Endothelial cell of umbilical vein (primary cell): ENCODE results near the gene NFIA.

ENCODE experiments used
- EZH2 ChIP-seq: IDR thresholded peaks from 2 replicates; pipeline ENCODE4 v1.6.1; 2012; ENCODE audit warnings: borderline replicate concordance, low read depth, mild to moderate bottlenecking, moderate library complexity, low read length, inconsistent platforms; ENCODE audit not compliant: severe bottlenecking
- GATA2 ChIP-seq: IDR thresholded peaks from 2 replicates; pipeline ENCODE4 v1.7.0; 2011; ENCODE audit warnings: low read depth, mild to moderate bottlenecking, moderate library complexity, mixed read lengths, low read length; ENCODE audit not compliant: insufficient read length, insufficient read depth
- JUN ChIP-seq: IDR thresholded peaks from 2 replicates; pipeline ENCODE4 v1.6.1; 2011; ENCODE audit warnings: borderline replicate concordance, low read depth; ENCODE audit not compliant: insufficient read length, insufficient read depth
- POLR2A ChIP-seq: IDR thresholded peaks from 2 replicates; pipeline ENCODE4 v1.6.1; 2012; ENCODE audit warnings: low read depth, mild to moderate bottlenecking, control low read depth, low read length
- POLR2AphosphoS5 ChIP-seq: IDR thresholded peaks from 2 replicates; pipeline ENCODE4 v1.6.1; 2012; ENCODE audit warnings: low read depth, mild to moderate bottlenecking, control low read depth, low read length, moderate library complexity; ENCODE audit not compliant: insufficient read depth
- TF ChIP-seq, protein P1 (sequence below), 2 donors: IDR thresholded peaks; 1 replicate in 1 of 2; 2 replicates in 1 of 2; pipeline ENCODE4 v1.5.1; 2011; ENCODE audit warnings: low read length in 2 of 2, mild to moderate bottlenecking in 2 of 2, moderate library complexity in 2 of 2, control low read depth in 1 of 2, inconsistent platforms in 1 of 2, low read depth in 1 of 2; ENCODE audit not compliant: insufficient read depth in 1 of 2; ENCODE audit errors: extremely low read depth in 1 of 2

DNA sequence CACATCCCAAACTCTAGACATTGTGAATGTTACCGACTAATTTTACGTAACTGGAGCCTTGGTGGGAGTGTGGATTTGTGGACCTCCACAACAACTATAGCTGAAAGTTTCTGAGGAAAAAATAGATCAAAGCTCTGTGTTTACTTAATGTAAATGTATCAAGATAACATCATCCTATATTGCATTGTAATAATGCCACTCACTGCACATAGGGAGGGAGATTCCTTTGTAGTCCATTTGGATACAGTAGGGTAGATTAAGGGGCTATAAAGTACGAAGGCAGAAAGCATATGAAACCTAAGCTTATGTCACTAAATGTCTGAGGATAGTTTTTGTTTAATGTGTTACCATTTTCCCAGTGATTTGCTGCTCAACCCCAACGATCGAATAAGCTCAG is 369.2 kb downstream of the NFIA start:
- TF ChIP-seq POLR2AphosphoS5 (no peak), POLR2A (no peak), GATA2 (no peak), EZH2 (no peak), JUN (no peak)
- TF ChIP-seq, protein P1, sequence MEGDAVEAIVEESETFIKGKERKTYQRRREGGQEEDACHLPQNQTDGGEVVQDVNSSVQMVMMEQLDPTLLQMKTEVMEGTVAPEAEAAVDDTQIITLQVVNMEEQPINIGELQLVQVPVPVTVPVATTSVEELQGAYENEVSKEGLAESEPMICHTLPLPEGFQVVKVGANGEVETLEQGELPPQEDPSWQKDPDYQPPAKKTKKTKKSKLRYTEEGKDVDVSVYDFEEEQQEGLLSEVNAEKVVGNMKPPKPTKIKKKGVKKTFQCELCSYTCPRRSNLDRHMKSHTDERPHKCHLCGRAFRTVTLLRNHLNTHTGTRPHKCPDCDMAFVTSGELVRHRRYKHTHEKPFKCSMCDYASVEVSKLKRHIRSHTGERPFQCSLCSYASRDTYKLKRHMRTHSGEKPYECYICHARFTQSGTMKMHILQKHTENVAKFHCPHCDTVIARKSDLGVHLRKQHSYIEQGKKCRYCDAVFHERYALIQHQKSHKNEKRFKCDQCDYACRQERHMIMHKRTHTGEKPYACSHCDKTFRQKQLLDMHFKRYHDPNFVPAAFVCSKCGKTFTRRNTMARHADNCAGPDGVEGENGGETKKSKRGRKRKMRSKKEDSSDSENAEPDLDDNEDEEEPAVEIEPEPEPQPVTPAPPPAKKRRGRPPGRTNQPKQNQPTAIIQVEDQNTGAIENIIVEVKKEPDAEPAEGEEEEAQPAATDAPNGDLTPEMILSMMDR (IDR thresholded peaks at IDR 0.05; ENCODE audit: extremely low read depth in 1 of 2, insufficient read depth in 1 of 2, low read depth in 1 of 2, low read length in 2 of 2) = no peak
